Duodenal mucosa (tissue), 2 donors: Measurements from ENCODE around the gene ACSL5.
"Not testable (repeated sequence)": the region's sequence is repeated elsewhere in the genome, so short reads cannot be mapped to it uniquely, and the experiment has no call there.

ENCODE experiments used
- H3K27ac ChIP-seq: one replicate; pipeline ENCODE4 v1.7.0; 2013; ENCODE audit warnings: low read depth, low read length
- H3K27me3 ChIP-seq, 2 donors: one replicate each; pipeline ENCODE4 v1.7.0; 2013; ENCODE audit warnings: low read length in 2 of 2, control low read depth in 1 of 2; ENCODE audit not compliant: insufficient read depth in 2 of 2, control insufficient read depth in 1 of 2
- H3K36me3 ChIP-seq, 2 donors: one replicate each; pipeline ENCODE4 v1.7.0; 2013; ENCODE audit warnings: low read length in 2 of 2, control low read depth in 1 of 2; ENCODE audit not compliant: insufficient read depth in 2 of 2, control insufficient read depth in 1 of 2
- H3K4me1 ChIP-seq, 2 donors: one replicate each; pipeline ENCODE4 v1.7.0; 2013; ENCODE audit warnings: low read length in 2 of 2, control low read depth in 1 of 2; ENCODE audit not compliant: insufficient read depth in 2 of 2, control insufficient read depth in 1 of 2
- H3K4me3 ChIP-seq, 2 donors: one replicate each; pipeline ENCODE4 v1.7.0; 2013; ENCODE audit warnings: low read length in 2 of 2, low read depth in 1 of 2
- H3K9ac ChIP-seq, 2 donors: one replicate each; pipeline ENCODE4 v1.7.0; 2013; ENCODE audit warnings: low read length in 2 of 2, low read depth in 1 of 2
- H3K9me3 ChIP-seq, 2 donors: one replicate each; pipeline ENCODE4 v1.7.0; 2013; ENCODE audit warnings: low read length in 2 of 2, control low read depth in 1 of 2; ENCODE audit not compliant: control insufficient read depth in 1 of 2

The ACSL5 gene

DNA sequence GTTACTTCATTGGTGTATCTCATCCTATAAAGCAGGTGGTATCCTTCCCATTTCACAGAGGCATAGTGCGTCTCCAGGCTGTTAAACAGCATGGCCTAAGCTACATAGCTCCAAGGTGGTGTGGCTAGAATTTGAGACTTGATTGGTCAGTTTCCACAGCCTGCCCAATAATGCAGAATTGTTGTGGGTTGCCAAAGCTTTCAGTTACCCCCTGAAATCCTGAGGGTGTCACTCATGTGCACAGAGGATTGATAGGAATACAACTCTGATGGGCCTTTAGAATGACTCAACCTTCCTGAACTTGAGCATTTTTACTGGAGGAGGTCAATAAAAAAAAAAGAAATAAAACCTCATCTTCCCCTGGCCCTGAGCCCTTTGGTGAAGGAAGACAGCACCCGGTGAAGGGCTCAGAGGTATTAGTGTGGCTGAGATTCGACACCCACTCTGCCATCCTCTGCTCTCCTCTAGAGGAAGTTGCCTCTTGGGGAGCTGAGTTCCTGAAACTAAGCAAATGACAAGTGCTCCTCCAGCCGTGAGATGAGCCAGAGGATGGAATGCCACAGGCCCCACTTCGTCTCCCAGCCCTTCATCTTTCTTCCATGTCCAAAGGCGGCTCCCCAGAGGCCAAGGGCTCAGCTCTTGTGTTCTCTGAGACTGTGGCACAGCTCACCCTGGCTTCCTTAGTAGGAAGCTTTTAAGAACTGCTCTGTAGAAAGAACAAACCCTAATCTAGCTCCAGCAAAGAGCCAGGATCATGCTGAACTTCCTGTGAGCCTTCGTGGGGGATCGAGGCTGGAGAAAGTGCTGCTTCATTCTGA lies 1.0 kb downstream of the ACSL5 start:
- Histone ChIP-seq H3K9me3 (no peaks in the 10 kb centered on the region), H3K36me3 (peaks cover 0 to 7% of the 10 kb centered on the region in 2 donors), H3K9ac (peak overlapping the region; percentile 97 to 99), H3K27me3 (no peaks in the 10 kb centered on the region), H3K27ac (peak overlapping the region; percentile 87), H3K4me1 (peaks cover 31 to 38% of the 10 kb centered on the region in 2 donors), H3K4me3 (peak overlapping the region; percentile 88 to 91)

GRCh38 chr10:112375721-112376395 lies 1.9 kb downstream of the ACSL5 start:
- Histone ChIP-seq H3K27me3 (no peaks in the 10 kb centered on the region), H3K4me3 (peak overlapping the region; percentile 88 to 91), H3K36me3 (peaks cover under 1 to 10% of the 10 kb centered on the region in 2 donors), H3K27ac (peak overlapping the region; percentile 87), H3K4me1 (peaks cover 40 to 45% of the 10 kb centered on the region in 2 donors), H3K9me3 (no peaks in the 10 kb centered on the region), H3K9ac (peak overlapping the region; percentile 97 to 99)

DNA sequence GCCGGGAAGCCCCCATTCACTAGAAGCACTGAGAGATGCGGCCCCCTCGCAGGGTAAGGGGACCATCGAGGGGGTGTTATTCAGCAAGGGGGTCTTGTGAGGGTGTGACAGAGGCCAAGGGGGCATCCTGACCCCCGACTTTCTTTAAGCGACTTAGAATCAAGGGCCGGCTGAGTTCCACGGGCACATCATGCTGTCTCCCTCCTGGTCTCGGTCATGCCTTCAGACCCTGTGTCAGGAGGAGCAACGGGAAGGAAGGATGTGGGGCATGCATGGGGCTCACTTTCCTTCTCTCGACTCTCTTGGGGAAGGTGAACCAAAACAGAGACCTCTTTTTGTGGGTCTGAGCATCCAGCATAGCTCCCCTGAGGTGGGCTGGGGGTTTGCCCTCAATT lies 2.5 kb downstream of the ACSL5 start:
- Histone ChIP-seq H3K27me3 (no peaks in the 10 kb centered on the region), H3K4me3 (peak overlapping the region; percentile 88 to 91), H3K4me1 (peaks cover 44 to 51% of the 10 kb centered on the region in 2 donors), H3K9me3 (no peaks in the 10 kb centered on the region), H3K27ac (peak overlapping the region; percentile 87), H3K9ac (peak overlapping the region; percentile 97 to 99), H3K36me3 (peaks cover 4 to 14% of the 10 kb centered on the region in 2 donors)

GRCh38 chr10:112377116-112377515 lies 3.2 kb downstream of the ACSL5 start:
- Histone ChIP-seq H3K27ac (peak overlapping the region; percentile 87), H3K4me3 (peak overlapping the region; percentile 88 to 91), H3K4me1 (peaks cover 48 to 55% of the 10 kb centered on the region in 2 donors)

DNA sequence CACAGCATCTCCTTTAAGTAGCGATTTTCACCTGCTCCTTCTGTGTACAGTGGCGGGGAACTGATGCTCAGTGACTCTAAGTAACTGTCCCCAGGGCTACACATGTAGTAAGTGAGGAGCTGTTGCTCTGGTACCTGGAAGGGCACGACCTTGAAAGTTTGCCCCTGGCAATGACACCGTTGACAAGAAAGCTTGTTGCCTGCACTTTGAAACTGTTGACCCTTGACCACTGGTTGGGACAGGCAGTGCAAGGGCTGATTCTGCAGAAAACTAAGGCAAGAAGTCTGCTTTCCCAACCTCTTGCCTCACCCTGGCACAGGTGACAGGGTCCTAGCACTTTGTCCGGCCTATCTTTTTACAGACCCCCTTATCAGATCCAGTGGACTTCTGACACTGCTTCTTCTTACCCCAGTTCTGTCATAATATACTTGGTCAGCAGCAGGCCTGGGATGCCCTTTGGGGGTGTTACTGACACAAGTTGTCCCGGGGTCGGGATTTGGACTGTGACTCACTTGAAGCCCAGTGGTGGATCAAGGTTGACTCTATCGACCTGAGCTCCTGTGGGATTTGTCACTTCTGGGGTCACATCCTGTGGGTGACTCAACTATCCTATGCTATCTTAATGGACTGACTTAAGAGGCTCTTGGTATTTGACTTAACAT lies 5.8 kb downstream of the ACSL5 start:
- Histone ChIP-seq H3K27me3 (no peaks in the 10 kb centered on the region), H3K9me3 (no peaks in the 10 kb centered on the region), H3K4me3 (peak overlapping the region; percentile 5 to 31), H3K9ac (peak overlapping the region in 1 of 2 donors; percentile 14), H3K27ac (no peak overlapping the region), H3K36me3 (peaks cover 8 to 25% of the 10 kb centered on the region in 2 donors), H3K4me1 (peaks cover 50 to 71% of the 10 kb centered on the region in 2 donors)

More at GRCh38 chr10:112377116-112377515, 3.2 kb downstream of the ACSL5 start:
- not testable (repeated sequence) for H3K27me3 ChIP-seq, H3K9me3 ChIP-seq
- H3K9ac ChIP-seq = peak overlapping the region; percentile 97 to 99
- H3K36me3 ChIP-seq = peaks cover 7 to 18% of the 10 kb centered on the region in 2 donors

DNA sequence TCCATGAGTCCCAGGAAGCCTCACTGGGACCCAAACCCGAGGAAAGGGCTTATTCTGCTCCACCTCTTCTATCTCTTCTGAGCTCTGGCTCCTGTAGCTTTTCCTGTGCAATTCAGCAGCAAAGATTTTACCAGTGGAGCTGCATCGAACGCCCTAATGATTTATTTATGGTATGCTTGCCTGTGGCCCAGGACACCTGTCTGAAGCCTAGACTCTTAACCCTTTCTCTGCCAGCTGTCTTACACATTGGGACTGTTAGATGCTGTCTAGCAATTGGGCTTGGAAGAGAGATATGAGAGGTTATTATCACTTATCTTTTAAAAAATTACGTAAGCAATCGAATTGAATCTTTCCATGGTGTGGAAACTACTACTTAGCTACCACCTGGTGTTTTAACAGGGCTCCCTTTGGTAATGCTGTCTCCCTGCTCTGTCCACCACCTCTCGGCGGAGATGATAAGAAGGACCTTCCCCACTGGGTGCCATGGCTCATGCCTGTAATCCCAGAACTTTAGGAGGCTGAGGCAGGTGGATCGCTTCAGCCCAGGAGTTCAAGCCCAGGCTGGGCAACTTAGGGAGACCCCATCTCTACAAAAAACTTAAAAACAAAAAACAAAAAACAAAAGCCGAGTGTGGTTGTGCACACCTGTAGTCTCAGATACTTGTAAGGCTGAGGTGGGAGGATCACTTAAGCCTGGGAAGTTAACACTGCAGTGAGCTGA lies 8.8 kb downstream of the ACSL5 start:
- H3K9me3 ChIP-seq = no peaks in the 10 kb centered on the region
- peaks cover 57 to 58% of the 10 kb centered on the region in 2 donors for H3K4me1 ChIP-seq
- H3K27ac ChIP-seq = peak overlapping the region; percentile 50
- peaks cover 11 to 25% of the 10 kb centered on the region in 2 donors for H3K36me3 ChIP-seq
- no peaks in the 10 kb centered on the region for H3K27me3 ChIP-seq
- peak overlapping the region; percentile 30 to 46 for H3K4me3 ChIP-seq
- peak overlapping the region; percentile 31 to 61 for H3K9ac ChIP-seq

GRCh38 chr10:112383325-112383724 lies 9.4 kb downstream of the ACSL5 start:
- Histone ChIP-seq H3K9ac (peak overlapping the region in 1 of 2 donors; percentile 33), H3K4me3 (peak overlapping the region in 1 of 2 donors; percentile 30), H3K4me1 (peaks cover 56 to 61% of the 10 kb centered on the region in 2 donors), H3K27me3 (no peaks in the 10 kb centered on the region), H3K9me3 (no peaks in the 10 kb centered on the region), H3K36me3 (peaks cover 11 to 25% of the 10 kb centered on the region in 2 donors), H3K27ac (no peak overlapping the region)

DNA sequence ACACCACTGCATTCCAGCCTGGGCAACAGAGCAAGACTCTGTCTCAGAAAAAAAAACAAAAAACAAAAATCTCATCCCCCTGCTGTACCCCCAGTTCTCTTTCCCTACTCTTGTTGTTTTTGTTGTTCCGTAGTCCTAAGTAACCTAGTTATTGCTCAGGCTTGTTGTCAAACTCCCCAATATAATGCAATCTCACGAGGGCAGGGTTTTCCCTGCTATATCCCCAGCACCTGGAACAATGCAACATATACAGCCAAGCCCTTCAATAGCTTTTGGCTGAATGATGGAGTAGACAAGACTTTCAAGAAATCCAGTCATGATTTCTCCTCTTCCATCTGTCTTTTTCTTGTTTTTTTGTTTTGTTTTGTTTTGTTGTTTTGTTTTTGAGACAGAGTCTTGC lies 10.2 kb downstream of the ACSL5 start:
- Histone ChIP-seq H3K27me3 (no peaks in the 10 kb centered on the region), H3K9ac (no peak overlapping the region), H3K27ac (peak overlapping the region; percentile 33), H3K4me3 (no peak overlapping the region), H3K36me3 (peaks cover 11 to 22% of the 10 kb centered on the region in 2 donors), H3K9me3 (no peaks in the 10 kb centered on the region), H3K4me1 (peaks cover 57 to 64% of the 10 kb centered on the region in 2 donors)

- Histone ChIP-seq H3K9ac (peak overlapping the region in 1 of 2 donors; percentile 9), H3K4me3 (peak overlapping the region in 1 of 2 donors; percentile 8), H3K27ac (no peak overlapping the region)
Measured at GRCh38 chr10:112385201-112385600, 11.3 kb downstream of the ACSL5 start.

More at GRCh38 chr10:112385201-112385600, 11.3 kb downstream of the ACSL5 start:
- H3K4me1 ChIP-seq = peaks cover 56 to 63% of the 10 kb centered on the region in 2 donors
- H3K36me3 ChIP-seq = peaks cover 11 to 20% of the 10 kb centered on the region in 2 donors
- H3K9me3 ChIP-seq = no peaks in the 10 kb centered on the region
- H3K27me3 ChIP-seq = no peaks in the 10 kb centered on the region
